Hair follicular keratinocyte (primary cell): ENCODE data around the gene STMP1. TPM values are rescaled to one million over a fixed set of nuclear protein-coding genes. Genes with fewer than 3 reads are reported as not detected.

Experiments used
- total RNA-seq: library from RNA; depleted of rRNA; stranded (reverse); fragments of >200 nt; gene quantifications from 2 replicates; pipeline ENCODE4 v1.2.3, GENCODE V29; 2015

The STMP1 gene
- 20.9 and 28.7 TPM in 2 replicates for total RNA-seq

GRCh38 chr7:135662373-135663114, at the start of gene STMP1:
TSS of gene STMP1 (plus strand) at chr7:135662514.

Other genes starting within 250 kb of the STMP1 start
- gene CNOT4, start 152.4 kb upstream of the STMP1 start, total RNA-seq: 6.6 and 10.1 TPM in 2 replicates
- 58.7 and 68.3 TPM in 2 replicates for gene NUP205, start 104.6 kb upstream of the STMP1 start, total RNA-seq
- gene SLC13A4, start 65.7 kb downstream of the STMP1 start, total RNA-seq: not detected in 2 replicates
- gene FAM180A, start 86.3 kb downstream of the STMP1 start, total RNA-seq: 0.08 and 0.53 TPM in 2 replicates